Right atrium auricular region (tissue), 2 donors: ENCODE measurements around the gene SEMA7A. TPM values are rescaled to one million over a fixed set of nuclear protein-coding genes. Genes with fewer than 3 reads are reported as not detected.
"Not testable (repeated sequence)": the region's sequence is repeated elsewhere in the genome, so short reads cannot be mapped to it uniquely, and the experiment has no call there.

Source experiments
- DNase-seq: peaks from one replicate; pipeline ENCODE4 v3.0.0-alpha.2; 2019; ENCODE audit warnings: low spot score
- H3K27ac ChIP-seq, 2 donors: fragments of 200-600 bp; sonication (generic); 1 replicate in 1 of 2; 2 replicates in 1 of 2; pipeline ENCODE4 v1.5.1; 2016 to 2019
- H3K27me3 ChIP-seq, 2 donors: fragments of 200-600 bp; sonication (generic); one replicate each; pipeline versions ENCODE4 v1.5.1 to v1.6.0; 2017 to 2019
- H3K36me3 ChIP-seq: fragments of 200-600 bp; sonication (generic); one replicate; pipeline ENCODE4 v1.5.1; 2016
- H3K4me1 ChIP-seq, 2 donors: fragments of 200-600 bp; sonication (generic); one replicate each; pipeline versions ENCODE4 v1.5.1 to v1.6.0; 2017 to 2019
- H3K4me3 ChIP-seq, 2 donors: fragments of 200-600 bp; sonication (generic); 1 replicate in 1 of 2; 2 replicates in 1 of 2; pipeline ENCODE4 v1.5.1; 2017 to 2019; ENCODE audit warnings: mild to moderate bottlenecking in 1 of 2, moderate library complexity in 1 of 2
- H3K9me3 ChIP-seq, 2 donors: fragments of 200-600 bp; sonication (generic); one replicate each; pipeline ENCODE4 v1.5.1; 2019
- CTCF ChIP-seq, 2 donors: fragments of 200-600 bp; sonication (generic); IDR thresholded peaks; one replicate each; pipeline ENCODE4 v1.5.1; 2019; ENCODE audit warnings: antibody characterized with exemption in 2 of 2
- total RNA-seq, 2 donors: library from RNA; depleted of rRNA; stranded (reverse); fragments of >200 nt; gene quantifications; one replicate each; pipeline ENCODE4 v1.1.0, GENCODE V29; 2016

The SEMA7A gene
- 1 to 10 TPM; 1.0 to 2.9 TPM for total RNA-seq

GRCh38 chr15:74433592-74434262, at the start of gene SEMA7A:
Gene SEMA7A, minus strand, starts transcription at chr15:74433958. Its CDS starts 40 bp downstream, at chr15:74433918.
- H3K36me3 ChIP-seq = no peaks in the 10 kb centered on the region
- peak within 1 kb of the TSS; percentile 58 to 71 for H3K27ac ChIP-seq
- H3K4me1 ChIP-seq = peaks cover 0 to 19% of the 10 kb centered on the region in 2 donors
- H3K9me3 ChIP-seq = no peaks in the 10 kb centered on the region
- no peaks in the 10 kb centered on the region for H3K27me3 ChIP-seq
- H3K4me3 ChIP-seq = peak within 1 kb of the TSS; percentile 57 to 69
- TF ChIP-seq CTCF (IDR thresholded peaks at IDR 0.05) = peak in 1 of 2 donors; percentile 26
- DNase-seq = peak; percentile 79

- no peak for TF ChIP-seq CTCF (IDR thresholded peaks at IDR 0.05)
- no peaks in the 10 kb centered on the region for H3K27me3 ChIP-seq
Measured at GRCh38 chr15:74482661-74483060, 48.9 kb upstream of the SEMA7A start.

GRCh38 chr15:74480364-74480763, 46.6 kb upstream of the SEMA7A start:
- H3K36me3 ChIP-seq, H3K9me3 ChIP-seq, H3K4me1 ChIP-seq, H3K4me3 ChIP-seq, H3K27ac ChIP-seq, DNase-seq, H3K27me3 ChIP-seq: not testable (repeated sequence)

More at GRCh38 chr15:74482661-74483060, 48.9 kb upstream of the SEMA7A start:
- Histone ChIP-seq H3K4me3 (no peak overlapping the region), H3K4me1 (no peaks in the 10 kb centered on the region), H3K27ac (no peak overlapping the region), H3K9me3 (no peaks in the 10 kb centered on the region), H3K36me3 (no peaks in the 10 kb centered on the region)
- no peak for DNase-seq

GRCh38 chr15:74471621-74472020, 37.9 kb upstream of the SEMA7A start:
- H3K4me3 ChIP-seq, H3K4me1 ChIP-seq, H3K36me3 ChIP-seq, H3K27ac ChIP-seq, DNase-seq, H3K27me3 ChIP-seq, H3K9me3 ChIP-seq: not testable (repeated sequence)

GRCh38 chr15:74470631-74471395, 37.1 kb upstream of the SEMA7A start:
- H3K4me3 ChIP-seq = no peak overlapping the region
- TF ChIP-seq CTCF (IDR thresholded peaks at IDR 0.05) = no peak
- no peaks in the 10 kb centered on the region for H3K9me3 ChIP-seq
- no peak overlapping the region for H3K27ac ChIP-seq
- no peak for DNase-seq
- H3K4me1 ChIP-seq = no peaks in the 10 kb centered on the region
- H3K27me3 ChIP-seq = no peaks in the 10 kb centered on the region
- no peaks in the 10 kb centered on the region for H3K36me3 ChIP-seq

GRCh38 chr15:74468341-74469032, 34.7 kb upstream of the SEMA7A start:
- Histone ChIP-seq H3K36me3 (no peaks in the 10 kb centered on the region), H3K9me3 (no peaks in the 10 kb centered on the region), H3K4me3 (no peak overlapping the region), H3K27ac (no peak overlapping the region), H3K27me3 (no peaks in the 10 kb centered on the region), H3K4me1 (no peaks in the 10 kb centered on the region)
- no peak for TF ChIP-seq CTCF (IDR thresholded peaks at IDR 0.05)
- DNase-seq = no peak
